Caco-2 (cell line): ENCODE data around the gene CRYBB2. TPM values are rescaled to one million over a fixed set of nuclear protein-coding genes. Genes with fewer than 3 reads are reported as not detected.

ENCODE experiments used
- BruUV-seq: library from RNA; stranded (reverse); fragments of 400-500 nt; replicated peaks from 2 replicates; lab custom pipeline; 2021; lab: Mats Ljungman, UMichigan
- CTCF ChIA-PET: fragments of 300-600 bp; sonication (Branson Sonifier 250); formaldehyde crosslinking; loops from one replicate; lab custom pipeline; 2022; ENCODE audit warnings: antibody characterized with exemption; lab: Charles Lee
- POLR2A ChIA-PET: fragments of 300-600 bp; sonication (Branson Sonifier 250); formaldehyde crosslinking; loops from one replicate; lab custom pipeline; 2022; ENCODE audit warnings: antibody characterized with exemption; lab: Charles Lee
- DNase-seq, 2 experiments: peaks; one replicate each; pipeline versions ENCODE4 v3.0.0 to v3.0.0-alpha.2; 2020 to 2022
- H3K27me3 ChIP-seq: replicated peaks from 2 replicates; pipeline ENCODE4 v1.6.0; 2011; ENCODE audit warnings: low read length; ENCODE audit not compliant: control insufficient read depth, insufficient read depth
- H3K36me3 ChIP-seq: 2 replicates; pipeline ENCODE4 v1.5.1; 2011; ENCODE audit warnings: low read length; ENCODE audit not compliant: control insufficient read depth, insufficient read depth
- H3K4me1 ChIP-seq: fragments of 250-450 bp; sonication (Bioruptor Pico); 2 replicates; pipeline ENCODE4 v1.5.1; 2020; ENCODE audit warnings: mild to moderate bottlenecking
- H3K4me3 ChIP-seq: 2 replicates; pipeline ENCODE4 v1.5.1; 2011; ENCODE audit warnings: low read depth, mild to moderate bottlenecking, control low read depth, low read length
- H3K9me3 ChIP-seq: fragments of 250-450 bp; sonication (Bioruptor Pico); 2 replicates; pipeline ENCODE4 v1.5.1; 2020; ENCODE audit warnings: mild to moderate bottlenecking, moderate library complexity
- H3K27ac Mint-ChIP-seq: one replicate; pipeline ENCODE4 v1.8.0; 2022; ENCODE audit warnings: mixed read lengths; ENCODE audit not compliant: unreplicated experiment
- H3K27me3 Mint-ChIP-seq: one replicate; pipeline ENCODE4 v1.8.0; 2022; ENCODE audit warnings: mixed read lengths; ENCODE audit not compliant: insufficient read depth, unreplicated experiment
- H3K36me3 Mint-ChIP-seq: one replicate; pipeline ENCODE4 v1.8.0; 2022; ENCODE audit warnings: mild to moderate bottlenecking, mixed read lengths; ENCODE audit not compliant: insufficient read depth, unreplicated experiment
- H3K4me1 Mint-ChIP-seq: one replicate; pipeline ENCODE4 v1.8.0; 2022; ENCODE audit warnings: low read depth, mixed read lengths; ENCODE audit not compliant: unreplicated experiment
- H3K4me3 Mint-ChIP-seq: one replicate; pipeline ENCODE4 v1.8.0; 2022; ENCODE audit warnings: mild to moderate bottlenecking, moderate library complexity, mixed read lengths; ENCODE audit not compliant: unreplicated experiment
- H3K9me3 Mint-ChIP-seq: one replicate; pipeline ENCODE4 v1.8.0; 2022; ENCODE audit warnings: mixed read lengths; ENCODE audit not compliant: unreplicated experiment
- intact Hi-C: fragments of 100-400 bp; cut with micrococcal nuclease; formaldehyde crosslinking; loops from one replicate; pipeline ENCODE4 v1.10.0; 2022; ENCODE audit not compliant: unreplicated experiment
- total RNA-seq: library from RNA; stranded (reverse); gene quantifications from 2 replicates; pipeline ENCODE4 v1.2.3, GENCODE V29; 2022
- TF ChIP-seq, protein P1 (sequence below), 2 experiments: fragments of 200-600 bp in 1 of 2; IDR thresholded peaks; 1 replicate in 1 of 2; 2 replicates in 1 of 2; pipeline versions ENCODE4 v1.5.1 to v1.8.0; 2011 to 2022; ENCODE audit warnings: antibody characterized with exemption in 1 of 2, control low read depth in 1 of 2, inconsistent platforms in 1 of 2, low read depth in 1 of 2, low read length in 1 of 2, mild to moderate bottlenecking in 1 of 2, moderate library complexity in 1 of 2; ENCODE audit not compliant: insufficient read depth in 1 of 2, severe bottlenecking in 1 of 2, unreplicated experiment in 1 of 2

CRYBB2 gene
- total RNA-seq, 1 experiment from 2014 or later: not detected

GRCh38 chr22:25174156-25174887 is 45.1 kb upstream of the CRYBB2 start:
- no peaks in the 10 kb centered on the region for H3K4me1 ChIP-seq
- no peaks in the 10 kb centered on the region for H3K27me3 ChIP-seq
- Mint-ChIP-seq H3K27me3 (no peaks in the 10 kb centered on the region), H3K4me3 (no peak overlapping the region), H3K27ac (no peak overlapping the region), H3K9me3 (no peaks in the 10 kb centered on the region), H3K4me1 (no peaks in the 10 kb centered on the region), H3K36me3 (peaks cover 26% of the 10 kb centered on the region)
- no peak for DNase-seq
- BruUV-seq: no TSS peak
- H3K4me3 ChIP-seq: no peak overlapping the region
- H3K36me3 ChIP-seq: no peaks in the 10 kb centered on the region
- ChIA-PET POLR2A (no interaction called here), CTCF (no interaction called here)
- intact Hi-C loops: no loop called here
- no peaks in the 10 kb centered on the region for H3K9me3 ChIP-seq
- TF ChIP-seq, protein P1, sequence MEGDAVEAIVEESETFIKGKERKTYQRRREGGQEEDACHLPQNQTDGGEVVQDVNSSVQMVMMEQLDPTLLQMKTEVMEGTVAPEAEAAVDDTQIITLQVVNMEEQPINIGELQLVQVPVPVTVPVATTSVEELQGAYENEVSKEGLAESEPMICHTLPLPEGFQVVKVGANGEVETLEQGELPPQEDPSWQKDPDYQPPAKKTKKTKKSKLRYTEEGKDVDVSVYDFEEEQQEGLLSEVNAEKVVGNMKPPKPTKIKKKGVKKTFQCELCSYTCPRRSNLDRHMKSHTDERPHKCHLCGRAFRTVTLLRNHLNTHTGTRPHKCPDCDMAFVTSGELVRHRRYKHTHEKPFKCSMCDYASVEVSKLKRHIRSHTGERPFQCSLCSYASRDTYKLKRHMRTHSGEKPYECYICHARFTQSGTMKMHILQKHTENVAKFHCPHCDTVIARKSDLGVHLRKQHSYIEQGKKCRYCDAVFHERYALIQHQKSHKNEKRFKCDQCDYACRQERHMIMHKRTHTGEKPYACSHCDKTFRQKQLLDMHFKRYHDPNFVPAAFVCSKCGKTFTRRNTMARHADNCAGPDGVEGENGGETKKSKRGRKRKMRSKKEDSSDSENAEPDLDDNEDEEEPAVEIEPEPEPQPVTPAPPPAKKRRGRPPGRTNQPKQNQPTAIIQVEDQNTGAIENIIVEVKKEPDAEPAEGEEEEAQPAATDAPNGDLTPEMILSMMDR (IDR thresholded peaks at IDR 0.05; ENCODE audit: insufficient read depth in 1 of 2, low read depth in 1 of 2, low read length in 1 of 2, severe bottlenecking in 1 of 2, unreplicated experiment in 1 of 2): no peak

- TF ChIP-seq, protein P1 (IDR thresholded peaks at IDR 0.05; ENCODE audit: insufficient read depth in 1 of 2, low read depth in 1 of 2, low read length in 1 of 2, severe bottlenecking in 1 of 2, unreplicated experiment in 1 of 2): no peak
- Histone ChIP-seq H3K9me3 (no peaks in the 10 kb centered on the region), H3K36me3 (no peaks in the 10 kb centered on the region), H3K4me3 (no peak overlapping the region), H3K27me3 (no peaks in the 10 kb centered on the region), H3K4me1 (no peaks in the 10 kb centered on the region)
- intact Hi-C loops: no loop called here
- Mint-ChIP-seq H3K36me3 (peaks cover 27% of the 10 kb centered on the region), H3K27ac (no peak overlapping the region), H3K27me3 (no peaks in the 10 kb centered on the region), H3K4me3 (no peak overlapping the region), H3K9me3 (no peaks in the 10 kb centered on the region), H3K4me1 (no peaks in the 10 kb centered on the region)
- BruUV-seq: no TSS peak
- CTCF ChIA-PET: no interaction called here
- POLR2A ChIA-PET: no interaction called here
- no peak for DNase-seq
These were observed 44.5 kb upstream of the CRYBB2 start for GRCh38 chr22:25174888-25175411.

GRCh38 chr22:25176175-25176574 is 43.3 kb upstream of the CRYBB2 start:
- ChIA-PET CTCF (interaction anchor here (0.6 kb wide), 1 partner anchor 1987 kb away, joined by 3 read pairs; no protein-coding TSS in a partner anchor), POLR2A (interaction anchor here (0.5 kb wide), 1 partner anchor 98 kb away, joined by 4 read pairs; no protein-coding TSS in a partner anchor)
- H3K36me3 Mint-ChIP-seq: peaks cover 23% of the 10 kb centered on the region
- Histone ChIP-seq H3K4me1 (no peaks in the 10 kb centered on the region), H3K4me3 (no peak overlapping the region), H3K36me3 (no peaks in the 10 kb centered on the region), H3K27me3 (no peaks in the 10 kb centered on the region), H3K9me3 (no peaks in the 10 kb centered on the region)
- BruUV-seq: no TSS peak
- no peaks in the 10 kb centered on the region for H3K9me3 Mint-ChIP-seq
- H3K4me3 Mint-ChIP-seq: no peak overlapping the region
- intact Hi-C loops: no loop called here
- no peak overlapping the region for H3K27ac Mint-ChIP-seq
- TF ChIP-seq, protein P1 (IDR thresholded peaks at IDR 0.05; ENCODE audit: insufficient read depth in 1 of 2, low read depth in 1 of 2, low read length in 1 of 2, severe bottlenecking in 1 of 2, unreplicated experiment in 1 of 2): no peak
- H3K27me3 Mint-ChIP-seq: no peaks in the 10 kb centered on the region
- no peak for DNase-seq
- H3K4me1 Mint-ChIP-seq: no peaks in the 10 kb centered on the region
